Esophagus (tissue), 2 donors: ENCODE data around the gene EVC2. TPM values are rescaled to one million over a fixed set of nuclear protein-coding genes. Genes with fewer than 3 reads are reported as not detected.

Experiments
- H3K27ac ChIP-seq, 2 donors: one replicate each; pipeline ENCODE4 v1.5.1; 2013; ENCODE audit warnings: low read depth in 2 of 2, mild to moderate bottlenecking in 2 of 2, inconsistent platforms in 1 of 2, low read length in 1 of 2, moderate library complexity in 1 of 2
- H3K27me3 ChIP-seq, 2 donors: one replicate each; pipeline ENCODE4 v1.6.1; 2013; ENCODE audit warnings: low read length in 2 of 2, control low read depth in 1 of 2, mild to moderate bottlenecking in 1 of 2; ENCODE audit not compliant: insufficient read depth in 2 of 2, control insufficient read depth in 1 of 2
- H3K36me3 ChIP-seq, 2 donors: one replicate each; pipeline ENCODE4 v1.6.1; 2013; ENCODE audit warnings: low read length in 1 of 2; ENCODE audit not compliant: control insufficient read depth in 2 of 2, insufficient read depth in 2 of 2
- H3K4me1 ChIP-seq, 2 donors: one replicate each; pipeline ENCODE4 v1.6.1; 2013; ENCODE audit warnings: low read length in 1 of 2; ENCODE audit not compliant: control insufficient read depth in 2 of 2, insufficient read depth in 2 of 2
- H3K4me3 ChIP-seq, 2 donors: one replicate each; pipeline ENCODE4 v1.5.1; 2013; ENCODE audit warnings: low read length in 2 of 2, mild to moderate bottlenecking in 2 of 2, low read depth in 1 of 2, moderate library complexity in 1 of 2
- H3K9me3 ChIP-seq, 2 donors: one replicate each; pipeline ENCODE4 v1.6.1; 2013; ENCODE audit warnings: mild to moderate bottlenecking in 2 of 2, low read depth in 1 of 2, low read length in 1 of 2, moderate library complexity in 1 of 2; ENCODE audit not compliant: control insufficient read depth in 2 of 2, insufficient read depth in 1 of 2
- WGBS, 2 donors: extraction: QIAGEN DNeasy Blood & Tissue Kit; methylation state at CpG; one replicate each; pipeline ENCODE4 v1.1.7; 2013; 5-methylcytosine and 5-hydroxymethylcytosine counted together
- polyA plus RNA-seq, 2 donors: library from polyadenylated mRNA; stranded (reverse); fragments of 200-250 nt; gene quantifications; one replicate each; pipeline ENCODE4 v1.2.3, GENCODE V29; 2013
- donor health status: healthy with polysubstance abuse.
- donor health status: Bipolar disorder and iron deficiency.

EVC2 gene
- polyA plus RNA-seq, 2 donors, result 1.6 to 2.0 TPM

DNA sequence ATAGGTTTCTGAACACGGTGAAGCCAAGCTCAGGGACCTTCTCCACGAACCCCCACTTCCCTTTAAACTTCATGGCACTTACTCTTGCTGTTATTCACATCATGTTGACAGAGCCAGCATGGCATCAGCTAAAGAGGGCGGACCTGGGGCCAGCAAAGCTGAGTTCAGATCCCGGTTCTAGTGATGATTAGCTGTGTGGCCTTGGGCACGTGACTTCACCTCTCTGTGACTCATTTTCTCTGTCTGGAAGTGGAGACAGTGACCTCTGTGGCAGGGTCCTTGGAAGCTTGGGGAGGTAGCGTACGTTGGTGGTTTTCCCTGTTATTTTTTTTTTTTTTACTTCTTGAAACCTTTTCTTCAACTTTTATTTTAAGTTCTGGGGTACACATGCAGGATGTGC, 16.0 kb upstream of the EVC2 start:
- H3K4me1 ChIP-seq, result no peaks in the 10 kb centered on the region
- H3K27me3 ChIP-seq, result no peaks in the 10 kb centered on the region
- H3K9me3 ChIP-seq, result no peaks in the 10 kb centered on the region
- H3K4me3 ChIP-seq, result no peak overlapping the region
- peaks cover 0 to 7% of the 10 kb centered on the region in 2 donors for H3K36me3 ChIP-seq
- no peak overlapping the region for H3K27ac ChIP-seq
- WGBS, 2 donors, result 90 to 92% methylated on average over 7 of the region's 7 CpGs

DNA sequence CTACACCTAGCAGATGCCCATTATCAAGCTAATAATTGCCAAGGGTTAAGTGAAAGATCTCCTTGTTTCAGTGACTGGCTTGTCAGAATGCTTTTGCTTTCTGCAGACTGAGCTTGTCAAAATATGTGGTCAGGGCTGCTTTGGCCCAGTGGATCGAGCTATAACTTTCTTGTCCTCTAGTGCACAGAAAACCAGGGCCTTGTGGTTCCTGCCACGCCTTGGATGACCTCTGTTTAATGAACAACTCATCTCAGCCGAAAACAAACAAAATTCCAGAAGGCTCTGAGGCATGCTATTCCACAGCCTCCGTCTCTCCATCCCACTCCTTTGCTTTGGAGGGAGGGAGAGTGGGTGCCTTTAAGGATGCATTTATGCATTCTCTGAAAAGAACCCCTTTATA, 14.0 kb upstream of the EVC2 start:
- H3K4me3 ChIP-seq, result no peak overlapping the region
- H3K36me3 ChIP-seq, result peaks cover 0 to 10% of the 10 kb centered on the region in 2 donors
- H3K27ac ChIP-seq, result no peak overlapping the region
- H3K4me1 ChIP-seq, result no peaks in the 10 kb centered on the region
- no peaks in the 10 kb centered on the region for H3K27me3 ChIP-seq
- 55 to 64% methylated on average over 4 of the region's 4 CpGs for WGBS, 2 donors
- H3K9me3 ChIP-seq, result no peaks in the 10 kb centered on the region

DNA sequence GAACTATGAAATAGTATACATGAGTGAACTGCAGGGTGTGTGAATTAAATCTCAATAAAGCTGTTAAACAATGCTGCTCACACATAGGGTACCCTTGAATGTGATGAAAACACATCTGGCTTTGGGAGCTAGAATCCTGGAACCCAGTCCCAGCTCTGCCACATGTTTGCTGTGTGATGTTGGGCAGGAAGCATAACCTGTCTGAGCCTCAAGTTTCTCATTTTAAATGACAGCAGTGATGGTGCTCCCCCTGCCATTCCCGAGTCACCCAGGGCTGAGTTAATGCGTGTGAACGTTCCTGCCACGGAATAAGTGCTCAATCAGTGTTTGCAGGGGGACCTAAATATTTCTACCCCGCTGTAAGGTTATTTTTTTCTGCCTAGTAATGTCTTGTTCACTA, 13.6 kb upstream of the EVC2 start:
- peaks cover 0 to 10% of the 10 kb centered on the region in 2 donors for H3K36me3 ChIP-seq
- no peaks in the 10 kb centered on the region for H3K9me3 ChIP-seq
- H3K27ac ChIP-seq, result no peak overlapping the region
- H3K27me3 ChIP-seq, result no peaks in the 10 kb centered on the region
- no peak overlapping the region for H3K4me3 ChIP-seq
- 72 to 81% methylated on average over 5 of the region's 5 CpGs for WGBS, 2 donors
- no peaks in the 10 kb centered on the region for H3K4me1 ChIP-seq

DNA sequence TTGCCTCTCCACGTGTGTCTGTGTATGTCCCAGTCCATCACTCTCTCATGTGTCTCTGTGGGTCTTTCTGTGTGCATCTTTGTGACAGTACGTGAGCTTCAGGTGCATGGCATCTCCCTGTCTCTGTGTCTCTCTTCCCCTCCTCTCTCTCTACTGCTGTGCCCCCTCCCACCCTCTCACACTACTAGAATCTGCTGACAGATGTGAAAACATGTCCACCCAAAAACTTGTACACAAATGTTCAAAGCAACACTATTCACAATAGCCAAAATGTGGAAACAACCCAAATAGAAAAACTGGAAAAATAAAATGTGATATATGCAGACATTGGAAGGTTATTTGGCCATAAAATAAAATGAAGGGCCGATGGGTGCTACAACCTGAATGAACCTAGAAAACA, 12.6 kb upstream of the EVC2 start:
- H3K27ac ChIP-seq, result no peak overlapping the region
- H3K27me3 ChIP-seq, result no peaks in the 10 kb centered on the region
- H3K4me3 ChIP-seq, result no peak overlapping the region
- WGBS, 2 donors, result 75 to 81% methylated on average over 3 of the region's 3 CpGs
- H3K9me3 ChIP-seq, result no peaks in the 10 kb centered on the region
- H3K36me3 ChIP-seq, result peaks cover 0 to 8% of the 10 kb centered on the region in 2 donors
- H3K4me1 ChIP-seq, result no peaks in the 10 kb centered on the region

GRCh38 chr4:5720157-5720850, 11.9 kb upstream of the EVC2 start:
- Histone ChIP-seq H3K27me3 (no peaks in the 10 kb centered on the region), H3K27ac (no peak overlapping the region), H3K36me3 (peaks cover 0 to 5% of the 10 kb centered on the region in 2 donors), H3K4me3 (no peak overlapping the region), H3K4me1 (no peaks in the 10 kb centered on the region), H3K9me3 (no peaks in the 10 kb centered on the region)
- WGBS, 2 donors, result 85 to 87% methylated on average over 16 of the region's 16 CpGs

- H3K4me3 ChIP-seq, result no peak overlapping the region
- no peaks in the 10 kb centered on the region for H3K4me1 ChIP-seq
- 84% methylated on average over 7 of the region's 7 CpGs for WGBS, 2 donors
- no peak overlapping the region for H3K27ac ChIP-seq
- no peaks in the 10 kb centered on the region for H3K27me3 ChIP-seq
- no peaks in the 10 kb centered on the region for H3K9me3 ChIP-seq
- H3K36me3 ChIP-seq, result peaks cover 0 to 5% of the 10 kb centered on the region in 2 donors
Measured at GRCh38 chr4:5719350-5720055, 11.1 kb upstream of the EVC2 start.

- H3K9me3 ChIP-seq, result no peaks in the 10 kb centered on the region
- peaks cover 0 to 3% of the 10 kb centered on the region in 2 donors for H3K4me1 ChIP-seq
- 74 to 79% methylated on average over 4 of the region's 4 CpGs for WGBS, 2 donors
- H3K4me3 ChIP-seq, result no peak overlapping the region
- peaks cover 0 to 5% of the 10 kb centered on the region in 2 donors for H3K36me3 ChIP-seq
- H3K27ac ChIP-seq, result no peak overlapping the region
- H3K27me3 ChIP-seq, result no peaks in the 10 kb centered on the region
Measured at GRCh38 chr4:5718411-5718810, 10.1 kb upstream of the EVC2 start.

- Histone ChIP-seq H3K9me3 (no peaks in the 10 kb centered on the region), H3K27me3 (no peaks in the 10 kb centered on the region), H3K4me3 (no peak overlapping the region), H3K27ac (no peak overlapping the region), H3K4me1 (peaks cover 0 to 3% of the 10 kb centered on the region in 2 donors), H3K36me3 (peaks cover 0 to 5% of the 10 kb centered on the region in 2 donors)
- WGBS, 2 donors, result 89 to 92% methylated on average over 4 of the region's 4 CpGs
Measured at GRCh38 chr4:5717449-5718158, 9.2 kb upstream of the EVC2 start.

DNA sequence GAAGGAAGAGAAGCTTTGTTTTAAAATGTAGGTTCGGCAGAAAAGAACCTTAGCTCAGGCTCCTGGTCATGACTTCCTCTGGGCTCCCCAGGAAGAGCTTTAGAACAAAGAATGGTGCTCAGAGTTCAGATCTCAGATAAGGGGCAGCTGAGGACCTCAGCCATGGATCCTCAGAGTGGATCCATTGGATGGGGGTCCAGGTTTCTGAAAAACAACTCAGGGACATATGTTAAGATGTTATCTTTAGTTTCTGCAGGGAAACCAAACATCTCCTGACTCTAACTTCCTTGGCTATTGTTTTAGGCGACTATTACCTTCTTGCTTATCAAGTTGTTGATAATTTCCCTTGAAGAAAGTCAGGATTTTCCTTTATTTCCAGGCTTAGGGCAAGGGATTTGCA, 8.0 kb upstream of the EVC2 start:
- WGBS, 2 donors, result 77 to 79% methylated on average over 2 of the region's 2 CpGs
- H3K9me3 ChIP-seq, result no peaks in the 10 kb centered on the region
- H3K4me3 ChIP-seq, result no peak overlapping the region
- peaks cover 4 to 13% of the 10 kb centered on the region in 2 donors for H3K4me1 ChIP-seq
- no peaks in the 10 kb centered on the region for H3K27me3 ChIP-seq
- peaks cover 0 to 5% of the 10 kb centered on the region in 2 donors for H3K36me3 ChIP-seq
- no peak overlapping the region for H3K27ac ChIP-seq
